Fibroblast of lung (primary cell): ENCODE data around the gene PTPN14. TPM values are rescaled to one million over a fixed set of nuclear protein-coding genes. Genes with fewer than 3 reads are reported as not detected.

Source experiments
- DNase-seq, 2 donors: peaks; one replicate each; pipeline versions ENCODE4 v3.0.0 to v3.0.0-alpha.2; 2010; ENCODE audit warnings: low read depth in 2 of 2
- H2AFZ ChIP-seq: 2 replicates; pipeline ENCODE4 v1.5.1; 2012; ENCODE audit warnings: low read length, control low read depth, inconsistent platforms
- H3K27ac ChIP-seq: 2 replicates; pipeline ENCODE4 v1.5.1; 2011; ENCODE audit warnings: low read length, control low read depth; ENCODE audit not compliant: insufficient read depth
- H3K27me3 ChIP-seq: 2 replicates; pipeline ENCODE4 v1.5.1; 2011; ENCODE audit warnings: mild to moderate bottlenecking, low read length; ENCODE audit not compliant: control insufficient read depth, insufficient read depth
- H3K36me3 ChIP-seq: 2 replicates; pipeline ENCODE4 v1.5.1; 2011; ENCODE audit warnings: low read length; ENCODE audit not compliant: control insufficient read depth, insufficient read depth
- H3K4me1 ChIP-seq: 2 replicates; pipeline ENCODE4 v1.5.1; 2011; ENCODE audit warnings: low read length; ENCODE audit not compliant: control insufficient read depth, insufficient read depth; ENCODE audit errors: extremely low read depth
- H3K4me2 ChIP-seq: 2 replicates; pipeline ENCODE4 v1.5.1; 2011; ENCODE audit warnings: low read length, control low read depth; ENCODE audit not compliant: insufficient read depth; ENCODE audit errors: extremely low read depth
- H3K4me3 ChIP-seq, 4 experiments: fragments of 200-600 bp in 1 of 4; sonication (generic) in 1 of 4; replicated peaks in 1 of 4; 2 replicates each; pipeline ENCODE4 v1.5.1; 2011 to 2016; ENCODE audit warnings: low read length in 4 of 4, low read depth in 3 of 4, mild to moderate bottlenecking in 3 of 4, control low read depth in 2 of 4, inconsistent platforms in 1 of 4, mixed read lengths in 1 of 4; ENCODE audit not compliant: insufficient read depth in 1 of 4; ENCODE audit errors: control extremely low read depth in 1 of 4
- H3K79me2 ChIP-seq: 2 replicates; pipeline ENCODE4 v1.5.1; 2012; ENCODE audit warnings: mild to moderate bottlenecking, low read length, inconsistent platforms; ENCODE audit not compliant: control insufficient read depth, insufficient read depth
- H3K9ac ChIP-seq: 2 replicates; pipeline ENCODE4 v1.5.1; 2011; ENCODE audit warnings: mild to moderate bottlenecking, low read length, control low read depth; ENCODE audit not compliant: insufficient read depth
- H3K9me3 ChIP-seq: 2 replicates; pipeline ENCODE4 v1.5.1; 2012; ENCODE audit warnings: low read depth, low read length; ENCODE audit not compliant: control insufficient read depth, insufficient read depth
- H4K20me1 ChIP-seq: 2 replicates; pipeline ENCODE4 v1.5.1; 2011; ENCODE audit warnings: low read length; ENCODE audit not compliant: control insufficient read depth, insufficient read depth; ENCODE audit errors: extremely low read depth
- EZH2 ChIP-seq: IDR thresholded peaks from 2 replicates; pipeline ENCODE4 v1.5.1; 2012; ENCODE audit warnings: low read length, control low read depth, mild to moderate bottlenecking; ENCODE audit errors: missing control alignments
- polyA plus RNA-seq, 2 donors: library from polyadenylated mRNA; depleted of rRNA in 1 of 2; stranded (reverse) in 1 of 2; unstranded in 1 of 2; fragments of >200 nt; gene quantifications; 2 replicates each; pipeline ENCODE4 v1.2.1, GENCODE V29; 2011 to 2012; ENCODE audit warnings: missing spikeins in 1 of 2
- total RNA-seq: library from RNA; depleted of rRNA; stranded (reverse); fragments of >200 nt; gene quantifications from 2 replicates; pipeline ENCODE4 v1.2.1, GENCODE V29; 2014
- TF ChIP-seq, protein P1 (sequence below), 2 donors: IDR thresholded peaks in 1 of 2; conservative IDR thresholded peaks in 1 of 2; 1 replicate in 1 of 2; 2 replicates in 1 of 2; pipeline ENCODE4 v1.5.1; 2011 to 2012; ENCODE audit warnings: low read length in 2 of 2, control low read depth in 1 of 2, inconsistent platforms in 1 of 2, low read depth in 1 of 2, mild to moderate bottlenecking in 1 of 2

The PTPN14 gene
- total and polyA plus RNA-seq, 2 donors (not counting 1 experiment from before 2014, with no cell fraction given): 38.7 to 56.1 TPM

DNA sequence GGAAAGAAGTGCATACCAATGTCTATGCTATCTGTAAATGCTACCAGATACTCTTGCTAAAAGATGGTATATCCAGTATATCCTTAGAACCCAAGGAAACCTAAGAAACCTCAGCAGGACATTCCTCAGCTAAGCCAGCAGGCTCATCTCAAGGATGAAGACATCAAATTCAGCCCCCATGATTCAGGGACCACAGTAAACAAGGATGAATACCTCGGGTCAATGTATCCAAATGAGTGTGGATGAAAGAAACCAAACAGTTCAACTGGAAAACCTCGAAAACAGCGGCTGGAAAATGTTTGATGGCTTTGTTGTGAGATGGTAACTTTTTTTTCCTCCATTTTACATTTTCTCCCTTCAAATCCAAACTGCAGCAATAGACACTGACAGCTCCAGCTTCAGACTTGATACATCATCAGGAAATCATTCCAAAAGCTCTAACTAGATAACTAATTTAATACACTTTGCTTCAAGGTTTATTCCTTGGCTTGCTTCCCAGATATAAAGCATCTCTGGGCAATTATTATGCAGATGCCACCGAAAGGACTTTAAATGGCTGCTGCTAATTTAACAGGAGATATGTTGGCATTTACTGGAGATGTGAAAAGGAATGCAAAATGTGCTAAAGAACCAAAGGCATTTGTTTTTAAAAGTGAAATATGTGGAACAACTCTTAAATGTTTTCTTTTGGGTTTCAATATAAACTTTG is 196.8 kb downstream of the PTPN14 start:
- peak in 1 of 2 donors; percentile 59 for DNase-seq
- Histone ChIP-seq H3K79me2 (no peaks in the 10 kb centered on the region), H3K27me3 (no peaks in the 10 kb centered on the region), H3K9me3 (no peaks in the 10 kb centered on the region), H3K9ac (no peak overlapping the region), H2AFZ (no peak overlapping the region), H3K4me2 (no peak overlapping the region), H3K4me1 (no peaks in the 10 kb centered on the region), H3K36me3 (peaks cover 11% of the 10 kb centered on the region), H4K20me1 (no peaks in the 10 kb centered on the region), H3K4me3 (no peak overlapping the region), H3K27ac (no peak overlapping the region)
- TF ChIP-seq, protein P1, sequence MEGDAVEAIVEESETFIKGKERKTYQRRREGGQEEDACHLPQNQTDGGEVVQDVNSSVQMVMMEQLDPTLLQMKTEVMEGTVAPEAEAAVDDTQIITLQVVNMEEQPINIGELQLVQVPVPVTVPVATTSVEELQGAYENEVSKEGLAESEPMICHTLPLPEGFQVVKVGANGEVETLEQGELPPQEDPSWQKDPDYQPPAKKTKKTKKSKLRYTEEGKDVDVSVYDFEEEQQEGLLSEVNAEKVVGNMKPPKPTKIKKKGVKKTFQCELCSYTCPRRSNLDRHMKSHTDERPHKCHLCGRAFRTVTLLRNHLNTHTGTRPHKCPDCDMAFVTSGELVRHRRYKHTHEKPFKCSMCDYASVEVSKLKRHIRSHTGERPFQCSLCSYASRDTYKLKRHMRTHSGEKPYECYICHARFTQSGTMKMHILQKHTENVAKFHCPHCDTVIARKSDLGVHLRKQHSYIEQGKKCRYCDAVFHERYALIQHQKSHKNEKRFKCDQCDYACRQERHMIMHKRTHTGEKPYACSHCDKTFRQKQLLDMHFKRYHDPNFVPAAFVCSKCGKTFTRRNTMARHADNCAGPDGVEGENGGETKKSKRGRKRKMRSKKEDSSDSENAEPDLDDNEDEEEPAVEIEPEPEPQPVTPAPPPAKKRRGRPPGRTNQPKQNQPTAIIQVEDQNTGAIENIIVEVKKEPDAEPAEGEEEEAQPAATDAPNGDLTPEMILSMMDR (conservative IDR thresholded peaks at IDR 0.05 in 1 of 2, IDR thresholded peaks at IDR 0.05 in 1 of 2; ENCODE audit: low read depth in 1 of 2, low read length in 2 of 2): no peak
- no peak for TF ChIP-seq EZH2

DNA sequence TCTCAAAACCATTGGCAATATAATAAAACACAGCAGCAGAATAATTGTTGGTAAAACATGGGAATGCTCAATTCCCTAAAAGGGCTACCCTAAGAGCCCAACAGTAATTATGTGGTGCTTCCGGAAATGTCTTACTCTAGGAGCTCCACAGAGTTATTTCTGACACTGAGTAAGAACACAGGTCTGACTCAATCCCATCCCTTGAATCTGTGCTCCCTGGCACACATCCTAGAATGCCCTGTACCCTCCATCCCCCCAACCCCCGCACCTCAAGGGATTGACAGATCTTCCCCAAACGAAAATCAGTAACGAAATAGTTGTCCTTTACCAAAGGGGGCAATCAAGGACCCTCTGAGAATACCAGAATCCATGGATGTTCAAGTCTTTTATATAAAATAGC is 198.6 kb downstream of the PTPN14 start:
- TF ChIP-seq, protein P1 (conservative IDR thresholded peaks at IDR 0.05 in 1 of 2, IDR thresholded peaks at IDR 0.05 in 1 of 2; ENCODE audit: low read depth in 1 of 2, low read length in 2 of 2): no peak
- no peak for TF ChIP-seq EZH2
- H3K27ac ChIP-seq: no peak overlapping the region
- H4K20me1 ChIP-seq: no peaks in the 10 kb centered on the region
- peak in 1 of 2 donors; percentile 21 for DNase-seq
- no peak overlapping the region for H3K4me2 ChIP-seq
- H3K9ac ChIP-seq: no peak overlapping the region
- no peaks in the 10 kb centered on the region for H3K9me3 ChIP-seq
- H3K27me3 ChIP-seq: no peaks in the 10 kb centered on the region
- H3K4me1 ChIP-seq: no peaks in the 10 kb centered on the region
- H2AFZ ChIP-seq: no peak overlapping the region
- peaks cover 13% of the 10 kb centered on the region for H3K36me3 ChIP-seq
- H3K4me3 ChIP-seq: no peak overlapping the region
- H3K79me2 ChIP-seq: no peaks in the 10 kb centered on the region

DNA sequence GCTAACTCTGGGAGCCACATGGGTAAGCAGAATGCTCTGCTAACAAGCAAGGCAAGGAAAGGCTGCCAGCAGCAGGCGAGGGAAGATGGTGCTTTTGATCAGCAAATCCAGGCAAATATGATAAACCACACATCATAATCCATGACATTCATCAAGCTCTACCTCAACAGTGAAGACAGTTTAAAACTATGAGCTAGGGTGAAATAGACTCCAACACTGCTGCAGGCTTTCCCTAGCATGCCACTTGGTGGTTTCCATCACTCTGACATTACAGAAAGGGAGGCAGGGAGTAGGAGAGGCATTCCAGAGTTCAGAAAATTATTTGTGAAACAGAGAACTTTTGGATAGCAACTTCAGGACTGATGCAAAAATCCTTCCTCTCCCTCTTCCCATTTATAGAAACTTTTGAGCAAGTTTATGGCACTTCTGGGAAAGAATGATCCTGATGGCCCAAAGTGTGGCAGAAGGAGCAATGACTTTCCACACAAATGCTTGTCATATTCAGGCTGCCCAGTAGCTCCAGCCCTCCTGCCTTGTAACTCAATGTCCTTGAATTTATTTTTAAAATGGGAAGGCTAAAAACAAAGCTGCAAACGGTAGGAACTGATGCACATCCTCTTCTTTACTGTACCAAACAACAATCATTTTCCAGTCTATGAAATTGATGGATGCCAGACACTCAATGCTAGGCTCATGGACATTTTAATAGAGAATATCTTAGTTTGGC is 199.7 kb downstream of the PTPN14 start:
- H3K4me2 ChIP-seq: no peak overlapping the region
- no peak for DNase-seq
- no peak overlapping the region for H3K4me3 ChIP-seq
- no peak overlapping the region for H2AFZ ChIP-seq
- no peaks in the 10 kb centered on the region for H3K9me3 ChIP-seq
- H3K27me3 ChIP-seq: no peaks in the 10 kb centered on the region
- no peak overlapping the region for H3K9ac ChIP-seq
- H3K4me1 ChIP-seq: no peaks in the 10 kb centered on the region
- peaks cover 12% of the 10 kb centered on the region for H3K36me3 ChIP-seq
- no peak overlapping the region for H3K27ac ChIP-seq
- no peak for TF ChIP-seq EZH2
- TF ChIP-seq, protein P1 (conservative IDR thresholded peaks at IDR 0.05 in 1 of 2, IDR thresholded peaks at IDR 0.05 in 1 of 2; ENCODE audit: low read depth in 1 of 2, low read length in 2 of 2): no peak
- no peaks in the 10 kb centered on the region for H4K20me1 ChIP-seq
- no peaks in the 10 kb centered on the region for H3K79me2 ChIP-seq
